Stimulated activated CD4-positive, alpha-beta T cell treated with anti-CD3 and anti-CD28 coated beads, Interleukin-1b, Interleukin-23, amount 100 ng/mL, for 48 hours (primary cell): Measurements from ENCODE around the gene KHDC4.

Experiments used
- DNase-seq: peaks from one replicate; pipeline ENCODE4 v3.0.0-alpha.2; 2020

Gene KHDC4

DNA sequence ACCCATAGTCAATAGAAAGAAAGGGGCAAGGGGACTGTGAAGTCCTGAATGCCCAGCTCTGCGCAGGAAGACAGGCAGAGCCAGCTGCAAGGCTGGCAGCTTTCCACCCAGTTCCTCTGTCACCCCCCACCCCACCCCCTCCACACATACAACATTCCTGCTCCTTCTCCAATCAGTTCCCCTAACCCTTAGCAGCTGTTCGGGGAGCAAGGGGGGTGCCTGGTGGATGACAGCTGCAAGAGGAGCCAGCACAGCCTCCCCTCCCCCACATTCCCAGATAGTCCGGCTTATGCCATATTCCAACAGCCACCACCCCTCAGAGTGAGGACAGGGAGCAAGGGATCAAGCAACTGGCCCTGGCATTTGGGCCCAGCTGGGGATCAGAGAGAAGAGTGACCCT lies 34.5 kb upstream of the KHDC4 start:
- DNase-seq, result no peak

DNA sequence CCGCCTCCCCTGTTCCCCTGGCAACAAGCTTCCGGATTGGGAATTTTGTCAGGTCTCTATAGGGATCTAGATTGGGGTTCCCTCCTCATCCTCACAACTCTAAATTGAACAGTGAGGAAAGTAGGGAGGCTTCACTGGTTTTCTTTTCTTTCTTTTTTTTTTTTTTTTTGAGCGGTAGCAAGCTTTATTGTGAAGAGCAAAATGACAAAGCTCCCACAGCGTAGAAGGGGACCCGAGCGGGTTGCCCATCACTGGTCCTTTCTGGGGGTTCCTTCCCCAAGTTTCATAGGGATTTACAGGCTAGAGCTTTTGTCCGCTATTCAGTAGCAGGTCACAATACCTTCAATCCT lies 33.8 kb upstream of the KHDC4 start:
- no peak for DNase-seq

DNA sequence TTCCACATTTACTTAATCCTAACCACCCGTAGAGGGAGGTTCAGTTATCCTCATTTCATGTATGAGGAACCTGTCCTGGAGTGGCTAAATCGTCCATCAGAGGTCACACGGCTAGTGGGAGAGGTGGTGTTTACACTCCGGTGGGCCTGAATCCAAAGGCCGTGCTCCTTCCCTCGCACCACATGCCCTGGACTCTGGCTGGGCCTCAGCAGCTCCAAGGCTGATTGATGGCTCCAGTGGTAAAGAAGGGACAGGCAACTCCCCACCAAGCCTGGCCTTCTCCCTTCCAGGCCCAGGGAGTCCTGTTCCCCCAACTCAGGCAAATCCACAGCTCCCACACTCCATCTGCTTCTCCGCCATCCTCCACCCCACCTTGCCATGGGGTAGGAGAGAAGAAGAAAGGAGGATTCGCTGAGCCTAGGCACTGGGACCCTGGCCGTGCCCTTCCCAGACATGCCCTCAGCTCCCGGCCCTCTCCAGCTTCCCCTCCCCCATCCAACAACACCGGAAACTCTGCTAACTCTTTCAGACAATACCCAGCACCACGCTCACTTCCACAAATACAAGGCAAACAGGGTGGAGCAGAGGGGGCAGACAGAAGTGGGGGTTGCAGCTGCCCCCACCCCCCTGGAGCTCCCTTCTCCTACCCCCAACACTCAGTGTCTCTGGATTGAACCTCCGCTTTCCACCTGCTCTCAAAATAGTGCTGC lies 33.3 kb upstream of the KHDC4 start:
- DNase-seq, result no peak

DNA sequence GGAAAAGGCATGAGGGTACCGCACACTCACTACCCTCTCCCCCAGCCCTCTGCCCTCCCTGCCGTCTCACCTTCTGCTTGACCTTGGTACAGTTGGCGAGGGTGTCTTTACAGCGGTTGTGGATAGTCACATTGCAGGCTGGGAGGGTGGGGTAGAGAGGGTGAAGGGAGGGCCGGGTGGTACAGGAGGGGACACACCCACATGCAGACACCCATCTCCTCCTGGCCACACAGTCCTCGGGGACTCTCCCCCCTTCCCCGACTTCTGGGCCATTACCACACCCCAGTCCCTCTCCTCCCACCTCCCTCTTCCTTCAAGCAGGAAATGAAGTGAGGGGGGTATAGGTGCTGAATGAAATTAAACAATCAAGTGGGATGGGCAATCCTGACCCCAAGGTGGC lies 32.5 kb upstream of the KHDC4 start:
- no peak for DNase-seq

DNA sequence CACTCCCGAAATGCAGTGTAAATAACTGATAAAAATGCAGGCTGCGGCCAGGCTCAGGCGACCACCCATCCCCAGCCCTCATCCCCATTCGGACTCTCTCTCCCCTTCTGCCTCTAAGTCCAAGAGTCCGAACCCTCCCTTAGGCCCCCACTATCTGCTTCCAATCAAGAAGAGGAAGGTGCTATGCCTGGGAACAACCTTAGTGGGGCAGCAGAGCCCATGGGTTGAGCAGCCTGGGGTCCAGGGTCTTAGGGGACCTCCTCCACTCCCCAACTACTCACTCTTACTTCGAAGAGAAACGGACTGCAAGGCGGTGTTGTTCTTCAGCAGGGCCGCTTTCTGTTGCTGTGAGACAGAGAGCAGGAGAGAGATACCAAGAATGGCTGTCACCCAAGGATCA lies 31.9 kb upstream of the KHDC4 start:
- no peak for DNase-seq

DNA sequence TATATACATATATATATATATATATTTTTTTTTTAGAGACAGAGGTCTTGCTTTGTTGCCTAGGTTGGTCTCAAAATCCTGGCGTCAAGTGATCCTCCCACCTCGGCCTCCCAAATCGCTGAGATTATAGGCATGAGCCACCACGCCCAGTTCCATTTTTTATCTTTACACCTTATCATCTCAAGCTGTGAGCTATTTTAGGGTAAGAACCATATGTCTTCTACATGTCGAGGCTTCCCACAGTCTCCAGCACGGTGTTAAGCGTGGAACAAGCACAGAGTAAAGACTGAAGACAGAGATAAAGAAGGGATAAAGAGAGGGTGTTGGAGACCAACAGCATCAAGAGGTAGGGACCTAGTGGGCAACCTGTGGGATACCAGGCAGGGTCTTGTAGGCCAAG lies 30.0 kb upstream of the KHDC4 start:
- DNase-seq, result no peak

DNA sequence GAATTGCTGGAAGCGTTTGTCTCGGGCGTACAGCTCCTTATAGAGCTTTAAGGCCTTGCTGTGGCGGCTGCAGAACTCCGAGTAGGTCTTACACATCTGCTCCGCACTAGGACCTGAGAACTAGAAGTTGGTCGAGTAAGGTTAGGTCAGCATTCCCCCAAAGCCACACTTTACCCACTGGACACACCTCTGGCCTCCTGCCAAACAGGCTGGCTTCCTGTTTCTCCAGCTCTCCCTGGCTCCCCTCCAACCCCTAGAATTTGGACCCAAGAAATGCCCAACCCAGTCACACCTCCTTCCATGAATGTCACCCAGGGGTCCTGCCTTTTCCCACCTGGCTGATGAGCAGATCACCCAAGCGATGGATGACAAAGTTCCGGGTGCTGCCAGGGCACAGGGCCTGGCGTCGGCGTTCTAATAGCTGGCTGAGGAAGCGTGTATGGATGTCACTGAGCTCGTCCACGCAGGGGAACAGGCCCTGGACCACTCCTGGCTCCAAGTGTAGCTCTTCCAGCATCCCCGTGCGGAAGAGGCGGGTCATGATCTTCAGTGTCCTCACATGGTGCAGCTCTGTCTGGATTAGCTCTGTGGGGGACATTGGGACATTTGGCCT lies 28.5 kb upstream of the KHDC4 start:
- no peak for DNase-seq

DNA sequence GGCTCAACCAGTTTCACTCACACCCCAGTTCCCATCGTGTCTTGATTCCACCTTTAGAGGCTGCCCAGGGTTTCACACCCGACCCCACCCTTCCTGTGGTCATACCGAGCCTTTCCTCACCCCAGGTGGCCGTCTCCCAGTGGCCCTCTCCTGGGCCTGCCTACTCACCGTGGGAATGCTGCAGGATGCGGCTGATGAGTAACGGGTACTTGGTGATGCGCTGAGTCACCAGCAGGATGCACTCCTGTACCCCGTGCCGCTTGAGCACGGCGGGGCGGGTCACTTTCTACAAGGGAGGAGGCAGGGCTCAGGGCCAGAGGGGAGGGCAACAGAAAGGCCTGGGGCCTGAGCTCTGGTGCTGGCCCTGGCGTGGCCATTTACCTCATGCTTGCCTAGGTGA lies 27.7 kb upstream of the KHDC4 start:
- no peak for DNase-seq

DNA sequence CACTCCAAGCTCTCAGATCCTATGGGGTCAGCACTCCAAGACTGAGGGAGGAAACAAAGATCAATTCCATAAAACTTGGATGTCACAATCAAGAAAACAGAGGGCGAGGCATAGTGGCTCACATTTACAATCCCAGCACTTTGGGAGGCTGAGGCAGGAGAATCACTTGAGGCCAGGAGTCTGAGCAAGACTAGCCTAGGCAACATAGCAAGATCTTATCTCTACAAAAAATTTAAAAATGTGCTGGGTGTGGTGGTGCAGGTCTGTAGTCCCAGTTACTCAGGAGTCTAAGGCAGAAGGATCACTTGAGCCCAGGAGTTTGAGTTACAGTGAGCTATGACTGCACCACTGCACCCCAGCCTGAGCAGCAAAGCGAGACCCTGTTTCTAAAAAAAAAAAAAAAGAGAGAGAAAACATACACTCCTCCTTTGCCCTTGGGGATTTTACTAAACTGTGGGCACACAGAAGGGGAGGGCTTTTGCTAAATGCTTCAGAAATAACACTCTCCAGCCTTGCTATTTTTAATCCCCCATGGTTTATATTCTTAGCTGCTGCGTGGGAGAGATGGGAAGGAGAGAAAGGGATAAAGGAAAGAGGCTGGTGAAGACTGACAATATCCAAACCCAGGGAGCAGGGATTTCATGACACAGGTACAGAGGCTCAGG lies 26.0 kb upstream of the KHDC4 start:
- no peak for DNase-seq

DNA sequence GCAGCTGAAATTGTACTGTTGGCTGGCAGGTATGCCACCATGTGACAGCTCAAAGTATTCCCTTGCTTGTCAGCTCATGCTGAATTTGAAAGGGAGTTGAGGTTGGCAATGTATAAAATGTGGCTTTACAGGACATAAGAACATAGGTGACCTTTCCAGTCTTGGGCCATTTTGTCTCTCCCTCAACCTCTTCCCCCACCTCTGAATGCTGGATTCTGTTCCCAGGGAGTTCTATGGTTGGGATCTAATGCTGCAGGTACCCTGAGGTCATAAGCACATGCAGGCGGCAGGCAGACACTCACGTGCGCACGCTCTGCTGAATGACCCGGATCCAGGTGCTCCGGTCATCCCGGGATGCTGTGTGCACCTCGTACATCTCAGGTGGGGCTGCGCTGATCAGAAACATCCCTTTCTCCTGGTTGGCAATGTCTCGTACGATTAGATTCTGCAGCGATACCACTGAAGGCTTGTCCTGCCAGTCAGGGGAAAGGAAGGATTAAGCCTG lies 23.2 kb upstream of the KHDC4 start:
- no peak for DNase-seq

DNA sequence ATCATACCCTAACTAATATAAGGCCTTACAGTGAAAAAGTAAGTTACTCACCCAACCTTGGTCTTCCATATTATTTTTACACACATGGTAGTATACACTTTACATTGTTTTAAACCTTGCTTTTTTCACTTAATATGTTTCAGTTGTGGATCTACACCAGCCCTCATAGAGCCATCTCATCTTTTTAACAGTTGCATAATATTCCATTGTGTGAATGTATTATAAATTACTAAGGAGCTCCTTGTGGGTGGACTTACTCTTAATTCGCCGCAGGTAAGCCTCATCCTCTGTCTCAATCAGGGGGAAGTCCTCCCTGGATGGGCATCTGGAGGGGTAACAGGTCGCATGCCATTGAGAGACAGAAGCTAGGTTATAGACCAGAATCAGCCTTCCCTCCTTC lies 20.4 kb upstream of the KHDC4 start:
- DNase-seq, result no peak

DNA sequence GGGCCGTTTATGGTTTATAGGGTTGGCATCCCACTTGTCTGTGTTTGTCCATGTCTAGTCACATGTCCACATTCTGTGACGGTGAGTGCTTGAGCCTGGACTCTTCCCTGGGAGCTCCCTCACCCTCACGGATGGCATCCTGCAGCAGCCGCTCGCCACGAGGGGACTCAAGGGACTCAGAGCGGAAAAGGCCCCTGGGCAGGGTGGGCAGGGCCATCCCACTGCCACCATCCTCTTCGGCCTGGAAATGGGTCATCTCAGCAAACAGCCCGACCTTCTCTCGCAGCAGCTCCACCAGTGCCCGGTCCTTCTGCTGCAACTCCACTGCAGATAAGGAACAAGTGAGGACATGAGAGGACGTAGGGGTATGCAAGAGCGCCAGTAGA lies 18.3 kb upstream of the KHDC4 start:
- DNase-seq, result no peak

DNA sequence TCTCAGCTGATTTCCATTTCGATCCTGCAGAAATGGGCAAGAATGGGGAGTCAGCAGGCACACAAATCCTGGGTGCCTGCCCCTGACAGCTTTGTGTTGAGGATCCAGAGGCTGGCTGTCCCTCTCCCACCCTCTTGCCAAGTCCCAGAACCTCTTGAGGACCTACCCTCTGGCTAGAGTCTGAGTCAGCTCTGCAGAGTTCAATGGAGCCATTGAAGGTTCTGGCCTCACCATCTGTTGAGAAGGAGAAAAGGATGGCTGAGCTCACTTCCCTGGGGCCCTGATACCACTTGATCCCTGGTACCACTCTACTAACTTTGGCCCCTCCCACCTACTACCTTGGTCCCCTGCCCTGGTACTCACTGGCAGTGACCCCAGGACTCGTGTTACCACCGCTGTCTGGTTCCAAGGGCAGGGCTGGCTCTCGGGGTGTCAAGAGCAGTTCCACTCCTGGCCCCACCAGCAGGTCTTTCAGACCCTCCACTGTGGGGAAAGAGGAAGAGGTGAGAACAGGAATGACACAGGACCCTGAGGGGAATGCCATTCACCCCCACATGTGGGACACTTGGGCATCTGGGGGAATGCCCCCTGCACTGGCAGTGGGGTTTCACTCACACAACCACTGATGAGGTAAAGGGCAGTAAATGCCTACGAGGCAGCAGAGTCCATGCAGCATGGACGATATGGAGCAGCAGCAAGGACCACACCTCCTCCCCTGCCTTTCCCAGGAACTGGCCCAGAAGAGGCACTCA lies 17.7 kb upstream of the KHDC4 start:
- DNase-seq, result no peak

DNA sequence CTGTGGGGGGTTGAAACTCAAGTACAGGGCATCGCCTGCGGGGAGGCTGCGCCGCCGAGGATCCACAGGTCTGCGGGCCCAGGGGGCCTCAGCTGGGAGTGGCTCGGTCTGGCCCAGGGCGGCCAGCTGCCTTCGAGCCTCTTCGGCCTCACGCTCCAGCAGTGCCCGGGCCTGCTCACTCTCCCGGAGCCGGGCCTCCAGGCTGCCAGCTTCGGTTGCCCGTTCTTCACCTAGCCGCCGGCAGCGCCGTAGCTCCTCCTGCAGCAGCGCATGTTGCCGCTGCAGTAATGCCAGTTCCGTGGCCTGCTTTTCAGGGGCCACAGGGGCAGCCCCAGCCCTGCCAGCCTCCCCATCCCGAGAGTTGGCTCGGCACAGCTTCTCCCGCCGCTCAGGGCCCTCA lies 16.6 kb upstream of the KHDC4 start:
- DNase-seq, result no peak

DNA sequence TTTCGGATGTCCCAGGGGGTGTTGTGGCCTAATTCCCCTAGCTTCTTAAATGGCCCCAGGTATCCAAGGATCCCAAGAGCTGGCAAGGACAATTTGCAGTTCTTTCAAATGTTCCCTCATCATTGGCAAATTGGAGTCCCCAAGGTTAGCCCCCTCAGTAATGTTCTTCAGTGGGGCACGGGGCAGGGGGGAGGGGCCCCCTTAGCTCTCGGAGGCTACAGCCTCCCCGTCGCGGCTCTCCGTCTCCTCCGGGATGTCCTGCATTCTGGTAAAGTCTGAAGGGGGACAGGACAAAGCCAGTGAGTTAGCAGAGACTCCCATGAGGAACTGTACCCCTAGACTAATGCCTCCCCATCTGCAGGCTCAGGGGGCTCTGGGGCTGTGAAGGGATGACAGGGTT lies 13.5 kb upstream of the KHDC4 start:
- DNase-seq, result no peak

DNA sequence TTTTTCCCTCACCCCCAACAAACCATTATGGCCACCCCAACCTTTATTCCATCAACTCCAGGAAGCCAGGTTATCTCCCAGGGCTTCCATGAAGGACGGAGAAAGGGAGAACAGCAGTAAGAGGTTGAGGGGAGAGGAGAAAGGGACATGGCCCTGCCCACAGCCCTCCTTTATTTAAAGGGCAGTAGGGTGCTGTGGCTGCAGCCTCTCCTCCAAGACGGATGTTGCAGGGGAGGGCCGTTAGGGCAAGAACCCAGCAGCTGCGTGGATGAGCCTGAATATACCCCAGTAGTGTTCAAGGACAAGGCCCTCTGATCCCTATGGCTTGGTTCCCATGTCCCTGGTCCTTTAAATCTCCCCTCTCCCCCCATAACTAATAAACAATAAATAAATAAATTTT lies 13.1 kb upstream of the KHDC4 start:
- no peak for DNase-seq

DNA sequence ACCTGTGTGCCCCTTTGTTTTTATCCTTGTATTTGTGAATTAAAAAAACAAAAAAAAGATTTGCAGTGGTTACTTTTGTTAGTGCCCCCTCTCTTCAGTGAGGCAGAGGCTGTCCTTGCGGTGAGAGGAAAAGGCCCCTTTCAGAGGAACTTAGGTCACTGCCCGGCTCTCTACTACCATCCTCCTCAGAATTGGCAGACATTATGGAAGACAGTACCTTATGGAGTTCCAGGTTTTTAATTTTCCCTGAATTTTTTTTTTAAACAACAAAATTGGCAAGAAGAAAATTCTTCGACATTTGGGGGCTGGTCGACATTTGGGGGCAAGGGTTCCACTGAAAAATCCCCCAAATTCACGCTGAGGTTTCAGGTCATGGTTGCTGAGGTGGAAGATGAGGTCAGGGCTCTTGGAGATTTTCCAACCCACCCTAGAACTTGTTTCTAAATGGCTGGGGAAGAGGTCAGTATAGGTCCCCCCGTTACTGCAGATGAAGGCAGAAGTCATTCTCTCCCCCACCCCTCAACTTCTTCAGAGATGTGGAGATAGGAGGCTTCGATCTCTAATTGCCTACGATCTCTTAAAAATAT lies 12.5 kb upstream of the KHDC4 start:
- DNase-seq, result no peak

DNA sequence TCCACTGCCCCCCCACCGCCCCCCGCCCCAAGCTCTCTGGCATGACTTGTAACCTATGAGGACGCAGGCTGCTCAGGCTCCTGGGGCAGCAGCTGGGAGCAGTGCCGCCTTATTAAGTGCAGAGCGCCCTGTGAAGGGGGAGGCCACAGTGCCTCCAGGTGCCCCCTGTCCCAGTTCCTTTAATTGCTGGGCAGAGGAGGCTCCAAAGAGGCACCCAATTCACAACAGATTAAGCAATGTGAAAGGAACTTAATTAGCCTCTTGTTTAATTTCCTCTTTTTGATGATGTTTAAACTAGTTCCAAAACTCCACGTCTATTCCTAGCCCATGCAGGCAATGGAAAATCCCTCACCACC lies 10.2 kb upstream of the KHDC4 start:
- DNase-seq, result no peak

DNA sequence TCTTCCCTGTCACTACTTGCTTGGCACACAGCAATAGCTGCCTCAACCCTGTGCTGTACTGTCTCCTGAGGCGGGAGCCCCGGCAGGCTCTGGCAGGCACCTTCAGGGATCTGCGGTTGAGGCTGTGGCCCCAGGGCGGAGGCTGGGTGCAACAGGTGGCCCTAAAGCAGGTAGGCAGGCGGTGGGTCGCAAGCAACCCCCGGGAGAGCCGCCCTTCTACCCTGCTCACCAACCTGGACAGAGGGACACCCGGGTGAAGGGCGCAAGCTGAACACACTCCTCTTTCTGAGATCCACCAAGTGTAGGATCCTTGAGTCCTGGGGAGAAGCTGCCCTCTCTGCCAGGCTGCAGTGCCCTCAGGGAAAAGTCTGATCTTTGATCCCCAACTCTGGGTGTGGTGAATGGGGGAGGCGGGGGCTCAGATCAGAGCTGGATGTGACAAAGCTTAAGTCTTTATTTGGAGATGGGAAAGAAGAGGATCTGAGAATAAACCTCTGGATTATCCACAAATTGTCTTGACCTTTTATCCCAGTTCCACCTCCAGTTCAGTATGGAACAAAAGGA lies 8.4 kb upstream of the KHDC4 start:
- DNase-seq, result no peak

DNA sequence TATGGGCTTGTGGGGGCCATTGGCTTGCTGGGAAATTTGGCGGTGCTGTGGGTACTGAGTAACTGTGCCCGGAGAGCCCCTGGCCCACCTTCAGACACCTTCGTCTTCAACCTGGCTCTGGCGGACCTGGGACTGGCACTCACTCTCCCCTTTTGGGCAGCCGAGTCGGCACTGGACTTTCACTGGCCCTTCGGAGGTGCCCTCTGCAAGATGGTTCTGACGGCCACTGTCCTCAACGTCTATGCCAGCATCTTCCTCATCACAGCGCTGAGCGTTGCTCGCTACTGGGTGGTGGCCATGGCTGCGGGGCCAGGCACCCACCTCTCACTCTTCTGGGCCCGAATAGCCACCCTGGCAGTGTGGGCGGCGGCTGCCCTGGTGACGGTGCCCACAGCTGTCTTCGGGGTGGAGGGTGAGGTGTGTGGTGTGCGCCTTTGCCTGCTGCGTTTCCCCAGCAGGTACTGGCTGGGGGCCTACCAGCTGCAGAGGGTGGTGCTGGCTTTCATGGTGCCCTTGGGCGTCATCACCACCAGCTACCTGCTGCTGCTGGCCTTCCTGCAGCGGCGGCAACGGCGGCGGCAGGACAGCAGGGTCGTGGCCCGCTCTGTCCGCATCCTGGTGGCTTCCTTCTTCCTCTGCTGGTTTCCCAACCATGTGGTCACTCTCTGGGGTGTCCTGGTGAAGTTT lies 7.8 kb upstream of the KHDC4 start:
- DNase-seq, result no peak

DNA sequence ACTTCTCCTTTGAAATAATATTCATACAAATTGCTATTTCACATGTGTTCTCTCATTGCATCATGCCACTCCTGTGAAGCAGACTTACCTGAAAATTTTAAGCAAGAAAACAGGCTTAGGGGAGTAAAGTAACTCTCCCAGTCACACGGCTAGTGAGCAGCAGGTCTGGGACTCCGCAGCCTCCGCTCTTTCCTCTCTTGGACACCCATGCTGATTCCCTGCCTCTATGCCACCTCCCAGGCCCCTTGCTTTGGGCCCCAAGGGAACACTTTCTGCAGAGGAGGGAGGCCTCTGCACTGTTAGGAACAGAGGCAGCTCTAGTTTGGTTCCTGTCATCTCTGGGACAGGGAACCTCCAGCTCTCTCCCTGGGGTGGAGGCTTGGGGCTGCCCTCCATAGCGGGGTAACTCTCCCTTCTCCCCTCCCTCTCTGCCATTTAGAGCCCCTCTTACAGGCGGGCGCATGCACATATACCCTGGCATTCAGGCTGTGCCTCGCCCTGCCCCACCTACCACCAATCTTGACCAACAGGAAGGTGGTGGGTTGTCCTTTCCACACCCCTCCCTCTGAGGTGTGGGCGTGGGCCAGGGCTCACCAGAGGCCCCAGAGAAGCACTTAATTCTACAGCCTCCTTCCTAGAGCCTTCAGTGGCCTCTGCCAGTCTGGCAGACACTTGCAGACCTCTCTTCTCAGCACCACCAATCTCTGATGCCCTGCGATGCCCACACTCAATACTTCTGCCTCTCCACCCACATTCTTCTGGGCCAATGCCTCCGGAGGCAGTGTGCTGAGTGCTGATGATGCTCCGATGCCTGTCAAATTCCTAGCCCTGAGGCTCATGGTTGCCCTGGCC lies 7.0 kb upstream of the KHDC4 start, which contains the start of gene RXFP4:
RXFP4 (plus strand) TSS at position 646 of the 852 bp plus-strand sequence; CDS start at position 718, 72 bp downstream.
- peak; percentile 8 for DNase-seq
